Gastroesophageal sphincter (tissue), 3 donors: Measurements from ENCODE around the gene FGFRL1.
"Not testable (repeated sequence)": the region's sequence is repeated elsewhere in the genome, so short reads cannot be mapped to it uniquely, and the experiment has no call there.

Experiments
- CTCF ChIP-seq, 4 experiments: fragments of 200-600 bp in 2 of 4; fragments of 450-650 bp in 2 of 4; sonication (generic) in 1 of 4; IDR thresholded peaks; one replicate each; pipeline ENCODE4 v1.5.1; 2017 to 2019; ENCODE audit warnings: antibody characterized with exemption in 4 of 4, mild to moderate bottlenecking in 2 of 4, moderate library complexity in 2 of 4
- EP300 ChIP-seq: sonication (generic); formaldehyde crosslinking; IDR thresholded peaks from one replicate; pipeline ENCODE4 v1.6.1; 2017; ENCODE audit warnings: antibody characterized with exemption, mild to moderate bottlenecking
- POLR2A ChIP-seq, 2 donors: fragments of 450-650 bp; IDR thresholded peaks; one replicate each; pipeline ENCODE4 v1.6.1; 2017; ENCODE audit warnings: antibody characterized with exemption in 2 of 2, mild to moderate bottlenecking in 2 of 2, moderate library complexity in 1 of 2
- POLR2AphosphoS5 ChIP-seq: sonication (generic); formaldehyde crosslinking; IDR thresholded peaks from one replicate; pipeline ENCODE4 v1.6.1; 2017; ENCODE audit warnings: antibody characterized with exemption

- TF ChIP-seq CTCF (IDR thresholded peaks at IDR 0.05); POLR2A (IDR thresholded peaks at IDR 0.05); POLR2AphosphoS5; EP300: not testable (repeated sequence)
These were observed 35.2 kb downstream of the FGFRL1 start for GRCh38 chr4:1046581-1047011.
